GM23248 (cell line): ENCODE results near the gene TJP3.

Experiments used
- EZH2 ChIP-seq: fragments of 200-600 bp; sonication (generic); IDR thresholded peaks from 2 replicates; pipeline ENCODE4 v1.6.1; 2018; ENCODE audit warnings: antibody characterized with exemption, mild to moderate bottlenecking; ENCODE audit not compliant: insufficient read depth, poor library complexity, severe bottlenecking
- EZH2phosphoT487 ChIP-seq: fragments of 200-600 bp; sonication (generic); IDR thresholded peaks from 2 replicates; pipeline ENCODE4 v1.6.1; 2018; ENCODE audit warnings: antibody characterized with exemption, moderate library complexity, mild to moderate bottlenecking, low read depth; ENCODE audit not compliant: insufficient read depth

DNA sequence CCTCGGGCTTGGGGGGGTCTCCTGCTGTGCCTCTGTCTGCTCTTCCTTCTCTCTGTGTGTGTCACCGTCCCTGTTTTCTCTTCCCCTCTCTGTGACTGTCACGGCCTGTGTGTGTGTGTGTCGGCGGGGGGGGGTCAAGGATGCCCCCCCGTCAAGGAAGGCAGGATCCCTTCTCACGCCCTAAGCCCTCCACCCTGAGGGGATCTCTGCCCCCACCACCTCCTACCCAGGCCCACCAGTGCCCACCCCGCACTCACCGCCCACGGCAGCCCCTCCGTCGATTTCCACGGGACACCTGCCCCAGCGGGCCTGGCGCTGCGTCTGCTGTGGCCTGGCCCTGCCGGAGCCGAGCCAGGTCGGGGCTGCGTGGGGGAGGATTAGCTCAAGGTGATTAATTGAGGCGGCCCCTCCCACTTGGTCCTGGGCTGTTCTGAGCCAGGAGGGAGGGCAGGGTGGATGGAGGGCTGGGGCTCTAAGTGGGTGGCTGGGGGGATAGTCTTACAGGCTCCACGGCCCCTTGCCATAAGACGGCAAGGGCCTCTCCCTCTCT, 63.8 kb downstream of the TJP3 start, which contains the start of gene RAX2:
- TF ChIP-seq EZH2, result no peak
- TF ChIP-seq EZH2phosphoT487, result no peak
